Muscle of leg (tissue), 11 donors: Measurements from ENCODE around the gene CEBPA. TPM values are rescaled to one million over a fixed set of nuclear protein-coding genes. Genes with fewer than 3 reads are reported as not detected.

ENCODE experiments used
- DNase-seq: peaks from one replicate; pipeline ENCODE4 v3.0.0; 2013
- H3K27ac ChIP-seq: one replicate; pipeline ENCODE4 v1.5.1; 2013; ENCODE audit warnings: mild to moderate bottlenecking, low read length, control low read depth
- H3K27me3 ChIP-seq: one replicate; pipeline ENCODE4 v1.6.1; 2013; ENCODE audit warnings: low read length; ENCODE audit not compliant: control insufficient read depth, insufficient read depth
- H3K36me3 ChIP-seq: one replicate; pipeline ENCODE4 v1.6.1; 2013; ENCODE audit warnings: low read length; ENCODE audit not compliant: control insufficient read depth, insufficient read depth
- H3K4me1 ChIP-seq: one replicate; pipeline ENCODE4 v1.6.1; 2013; ENCODE audit warnings: low read length; ENCODE audit not compliant: control insufficient read depth, insufficient read depth
- H3K4me3 ChIP-seq: one replicate; pipeline ENCODE4 v1.5.1; 2013; ENCODE audit warnings: low read length, control low read depth
- H3K9me3 ChIP-seq: replicated peaks from 2 replicates; pipeline ENCODE4 v1.6.1; 2013; ENCODE audit warnings: low read depth, low read length; ENCODE audit not compliant: control insufficient read depth
- WGBS: methylation state at CpG from one replicate; pipeline ENCODE4 v1.1.5; 2013; ENCODE audit warnings: missing lambda C conversion rate; ENCODE audit not compliant: insufficient coverage; 5-methylcytosine and 5-hydroxymethylcytosine counted together
- polyA plus RNA-seq, 8 donors: library from polyadenylated mRNA; unstranded; fragments of 120-200 nt; gene quantifications; one replicate each; pipeline versions ENCODE4 v1.2.1 to v1.2.3, GENCODE V29; 2013; ENCODE audit warnings: inconsistent platforms in 1 of 8, low replicate concordance in 1 of 8; ENCODE audit not compliant: insufficient read length in 8 of 8, insufficient read depth in 1 of 8
- total RNA-seq: library from RNA; stranded (reverse); fragments of 120-200 nt; gene quantifications from one replicate; pipeline ENCODE4 v1.2.4, GENCODE V29; 2013

The CEBPA gene
- total and polyA plus RNA-seq, 9 donors: 3.9 to 11.3 (median 5.4) TPM

DNA sequence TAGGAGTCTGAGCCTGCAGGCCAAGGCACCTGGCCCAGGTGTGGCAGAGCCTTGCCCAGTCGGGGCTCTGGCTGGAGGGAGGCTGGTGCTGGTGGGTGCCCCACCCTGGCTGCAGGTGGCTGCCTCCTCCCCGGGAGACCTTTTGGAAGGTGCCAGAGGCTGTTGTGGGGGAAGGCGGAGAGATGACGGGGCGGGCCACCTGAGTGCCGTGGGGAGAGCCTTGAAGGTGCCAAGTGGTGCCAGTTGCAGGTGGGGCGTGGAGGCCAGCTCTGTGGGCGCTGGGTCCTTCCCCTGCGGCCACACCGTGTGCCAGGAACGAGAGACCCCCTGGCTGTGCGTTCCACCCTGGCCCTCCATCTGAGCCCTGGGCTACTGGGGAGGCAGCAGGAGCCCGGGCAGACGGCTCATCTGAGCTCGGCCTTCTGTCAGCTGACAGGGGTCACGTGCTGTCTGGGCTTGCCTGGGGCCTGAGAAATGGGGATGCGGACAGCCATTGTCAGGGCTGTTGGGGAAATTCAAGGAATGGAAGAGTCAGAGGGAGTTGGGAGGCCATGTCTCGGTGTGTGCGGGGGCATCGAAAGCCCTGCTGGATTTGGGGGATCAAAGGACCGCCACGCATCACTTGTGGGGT, 20.9 kb downstream of the CEBPA start:
- no peaks in the 10 kb centered on the region for H3K27me3 ChIP-seq
- H3K4me3 ChIP-seq: no peak overlapping the region
- DNase-seq: no peak
- H3K9me3 ChIP-seq: no peaks in the 10 kb centered on the region
- H3K4me1 ChIP-seq: peaks cover 26% of the 10 kb centered on the region
- 89% methylated on average over 22 of the region's 22 CpGs for WGBS
- H3K36me3 ChIP-seq: no peaks in the 10 kb centered on the region
- no peak overlapping the region for H3K27ac ChIP-seq

DNA sequence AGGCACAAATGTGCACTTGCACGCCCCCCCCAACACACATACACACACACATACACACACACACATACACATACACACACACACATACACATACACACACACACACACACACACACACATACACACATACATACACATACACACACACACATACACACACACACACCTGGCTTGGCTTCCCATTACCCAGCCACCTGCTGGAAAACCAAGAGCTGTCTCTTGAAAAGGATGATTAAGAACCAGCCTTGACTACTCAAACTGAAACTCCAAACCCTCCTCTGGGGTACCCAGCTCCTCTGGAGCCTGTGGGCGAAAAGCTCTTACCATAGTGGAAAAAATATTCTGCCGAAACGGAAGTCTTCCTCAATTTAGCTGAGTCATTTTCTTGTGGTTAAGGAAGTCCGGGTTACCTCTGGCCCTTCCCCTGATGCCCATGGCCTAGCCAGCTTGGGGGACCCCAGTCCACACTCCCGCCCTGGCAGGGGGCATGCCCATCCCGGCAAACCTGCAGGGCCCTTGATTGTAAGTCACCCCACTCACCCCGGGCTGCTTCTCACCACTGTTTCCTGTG, 21.9 kb downstream of the CEBPA start:
- H3K27me3 ChIP-seq: no peaks in the 10 kb centered on the region
- H3K9me3 ChIP-seq: no peaks in the 10 kb centered on the region
- H3K36me3 ChIP-seq: no peaks in the 10 kb centered on the region
- peak; percentile 72 for DNase-seq
- H3K4me3 ChIP-seq: no peak overlapping the region
- H3K4me1 ChIP-seq: peaks cover 26% of the 10 kb centered on the region
- 67% methylated on average over 5 of the region's 8 CpGs for WGBS
- H3K27ac ChIP-seq: no peak overlapping the region

DNA sequence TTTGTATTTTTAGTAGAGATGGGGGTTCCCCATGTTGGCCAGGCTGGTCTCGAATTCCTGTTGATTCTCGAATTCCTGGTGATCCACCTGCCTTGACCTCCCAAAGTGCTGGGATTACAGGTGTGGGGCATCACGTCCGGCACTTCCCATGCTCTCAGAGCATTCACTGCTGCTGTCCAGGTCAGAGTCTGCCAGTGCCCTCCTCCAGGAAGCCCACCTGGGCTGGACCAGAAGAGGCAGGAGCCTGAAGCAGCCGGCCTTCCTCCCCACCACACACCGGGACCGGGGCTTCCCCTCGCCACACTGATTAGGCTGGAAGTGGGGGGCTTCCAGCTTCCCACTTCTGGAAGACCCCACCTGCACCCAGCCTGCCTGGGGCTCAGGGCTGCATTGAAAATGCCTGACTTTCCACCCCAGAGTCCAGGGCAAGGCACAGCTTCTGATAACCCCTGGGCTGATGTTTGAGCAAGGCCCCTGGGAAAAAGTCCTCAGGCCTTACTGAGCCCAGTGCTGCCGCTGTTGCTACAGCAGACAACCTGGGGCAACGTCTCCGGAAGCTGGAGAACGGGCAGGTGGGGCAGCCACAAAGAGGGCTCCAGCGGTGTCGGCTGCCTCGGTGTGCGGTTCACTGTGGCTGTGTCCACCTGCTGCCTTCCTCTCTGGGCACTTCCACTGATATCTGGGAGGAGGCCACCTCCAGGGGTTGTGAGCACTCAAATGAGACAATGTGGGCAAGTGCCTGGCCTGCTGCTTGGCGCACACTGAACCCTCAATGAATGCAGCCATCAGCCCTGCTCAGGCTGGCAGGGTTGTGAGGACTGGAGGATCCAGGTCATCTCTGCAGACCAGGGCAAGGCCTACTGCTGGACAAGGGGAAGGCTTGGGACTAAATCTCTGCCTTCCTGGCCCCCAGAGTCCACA, 22.6 kb downstream of the CEBPA start:
- no peaks in the 10 kb centered on the region for H3K27me3 ChIP-seq
- 81% methylated on average over 16 of the region's 17 CpGs for WGBS
- peaks cover 27% of the 10 kb centered on the region for H3K4me1 ChIP-seq
- H3K4me3 ChIP-seq: no peak overlapping the region
- H3K36me3 ChIP-seq: no peaks in the 10 kb centered on the region
- H3K27ac ChIP-seq: no peak overlapping the region
- no peak for DNase-seq
- no peaks in the 10 kb centered on the region for H3K9me3 ChIP-seq

DNA sequence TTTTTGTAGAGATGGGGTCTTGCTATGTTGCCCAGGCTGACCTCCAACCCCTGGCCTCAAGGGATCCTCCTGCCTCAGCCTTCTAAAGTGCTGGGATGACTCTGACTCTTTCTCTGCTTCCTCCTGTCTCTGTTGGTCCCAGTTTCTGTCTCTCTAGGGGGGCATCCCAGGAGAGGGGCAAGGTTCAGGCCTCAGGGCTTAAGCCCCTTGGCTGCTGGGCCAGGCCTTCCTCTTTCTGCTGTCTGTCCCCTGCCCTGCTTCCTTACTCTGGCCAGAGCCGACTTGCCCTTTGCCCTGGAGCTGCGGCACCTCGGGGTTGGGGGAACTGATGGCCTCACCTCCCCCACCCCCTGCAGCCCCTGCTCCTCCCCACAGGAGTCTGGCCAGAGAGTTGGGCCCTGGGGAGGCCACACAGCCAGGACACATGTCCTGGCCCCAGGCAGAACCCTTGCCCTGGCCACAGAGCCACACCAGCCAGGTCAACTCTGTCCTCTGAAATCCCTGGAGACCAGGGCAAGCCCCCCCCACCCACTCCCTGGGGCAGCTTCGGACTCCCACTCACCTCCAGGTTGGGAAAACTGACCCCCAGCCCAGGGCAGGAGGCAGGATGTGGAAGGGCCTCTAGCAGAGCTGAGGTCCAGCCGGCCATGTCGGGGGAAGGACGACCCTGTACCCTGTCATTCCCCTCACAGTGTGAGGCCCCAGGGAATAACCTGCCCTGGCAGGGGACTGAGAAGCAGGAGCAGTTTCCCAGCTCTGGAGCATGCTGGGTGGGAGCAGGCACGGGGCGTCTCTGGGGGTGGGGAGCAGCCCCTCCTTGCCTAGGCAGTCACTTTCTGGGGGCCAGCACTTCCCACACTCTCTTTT, 23.7 kb downstream of the CEBPA start:
- Histone ChIP-seq H3K9me3 (no peaks in the 10 kb centered on the region), H3K27me3 (no peaks in the 10 kb centered on the region), H3K4me3 (no peak overlapping the region), H3K4me1 (peaks cover 38% of the 10 kb centered on the region), H3K36me3 (no peaks in the 10 kb centered on the region), H3K27ac (no peak overlapping the region)
- DNase-seq: no peak
- WGBS: 53% methylated on average over 4 of the region's 9 CpGs

DNA sequence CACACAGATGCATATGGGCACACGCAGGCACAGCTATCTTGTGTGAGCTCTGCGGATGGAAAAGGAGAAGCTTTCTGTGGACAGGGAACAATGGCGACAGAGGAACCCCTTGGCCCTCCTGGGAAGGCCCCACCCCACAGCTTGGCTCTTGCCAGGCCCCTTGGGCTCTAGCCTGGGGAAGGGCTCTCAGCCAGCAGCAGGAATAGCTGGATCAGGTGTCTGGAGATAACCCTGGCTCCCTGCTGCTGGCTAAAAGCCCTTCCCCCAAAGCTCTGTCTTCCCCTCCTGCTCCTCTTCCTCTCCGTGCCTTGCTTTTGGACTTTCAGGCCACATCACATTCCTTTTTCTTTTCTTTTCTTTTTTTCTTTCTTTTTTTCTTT, 24.3 kb downstream of the CEBPA start:
- Histone ChIP-seq H3K27ac (no peak overlapping the region), H3K27me3 (no peaks in the 10 kb centered on the region), H3K4me3 (no peak overlapping the region), H3K9me3 (no peaks in the 10 kb centered on the region), H3K4me1 (peaks cover 44% of the 10 kb centered on the region), H3K36me3 (no peaks in the 10 kb centered on the region)
- DNase-seq: no peak
- WGBS: 69% methylated on average over 3 of the region's 4 CpGs

DNA sequence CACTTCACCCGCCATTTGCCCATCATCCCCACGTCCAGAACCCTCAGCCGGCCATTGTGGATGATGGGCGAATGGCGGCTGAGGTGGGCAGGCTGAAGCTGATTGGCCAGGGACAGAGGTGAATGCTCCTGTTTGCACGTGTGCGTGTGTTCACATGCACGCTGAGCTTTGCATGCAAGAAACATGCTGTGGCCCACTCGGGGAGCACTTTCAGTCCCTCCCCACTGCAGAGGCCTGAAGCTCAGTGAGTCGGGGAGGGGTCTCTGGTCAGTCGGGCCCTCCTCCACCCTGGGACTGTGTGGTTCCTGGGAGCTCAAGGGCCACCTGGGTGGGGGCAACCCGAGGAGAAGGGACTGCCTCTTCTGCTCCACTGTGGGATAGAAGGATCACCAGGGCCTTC, 24.9 kb downstream of the CEBPA start:
- no peak overlapping the region for H3K27ac ChIP-seq
- 93% methylated on average over 9 of the region's 12 CpGs for whole genome bisulfite sequencing
- H3K27me3 ChIP-seq: no peaks in the 10 kb centered on the region
- no peak overlapping the region for H3K4me3 ChIP-seq
- DNase-seq: no peak
- peaks cover 44% of the 10 kb centered on the region for H3K4me1 ChIP-seq
- no peaks in the 10 kb centered on the region for H3K9me3 ChIP-seq
- H3K36me3 ChIP-seq: no peaks in the 10 kb centered on the region

DNA sequence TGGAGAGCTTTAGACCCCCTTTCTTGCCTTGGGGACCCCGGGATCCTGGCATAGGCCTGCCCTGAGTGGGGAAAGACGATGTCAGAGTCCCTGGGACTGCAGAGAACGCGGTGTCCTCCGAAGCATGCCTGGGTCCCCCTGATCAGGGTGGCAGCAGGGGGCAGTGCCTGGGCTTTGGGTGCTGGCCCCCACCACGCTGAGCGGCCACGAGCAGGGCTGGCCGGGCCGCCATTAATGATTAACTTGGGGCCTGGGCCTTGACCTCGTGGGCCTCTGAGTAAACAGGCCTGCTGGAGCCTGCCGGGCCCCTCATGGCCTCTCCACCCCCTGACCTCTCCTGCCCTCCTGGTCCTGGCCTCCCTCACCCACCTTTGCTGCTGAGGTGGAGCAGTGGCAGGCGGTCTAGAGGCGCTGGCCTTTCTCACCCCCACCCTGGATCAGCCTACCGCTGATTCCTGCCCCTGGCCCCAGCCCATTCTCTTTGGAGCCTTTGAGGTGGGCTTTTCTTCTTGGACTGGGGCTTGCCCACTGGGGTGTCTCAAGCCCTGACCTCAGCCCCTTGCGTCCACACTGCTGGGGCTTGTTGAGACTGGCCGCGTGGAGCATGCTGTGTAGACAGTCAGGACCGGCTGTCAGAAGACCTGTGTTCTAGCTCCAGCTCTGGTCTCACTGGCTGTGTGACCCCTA, 26.3 kb downstream of the CEBPA start:
- H3K27me3 ChIP-seq: no peaks in the 10 kb centered on the region
- H3K9me3 ChIP-seq: no peaks in the 10 kb centered on the region
- DNase-seq: no peak
- no peak overlapping the region for H3K4me3 ChIP-seq
- no peaks in the 10 kb centered on the region for H3K36me3 ChIP-seq
- no peak overlapping the region for H3K27ac ChIP-seq
- 89% methylated on average over 17 of the region's 19 CpGs for WGBS
- H3K4me1 ChIP-seq: peaks cover 38% of the 10 kb centered on the region

DNA sequence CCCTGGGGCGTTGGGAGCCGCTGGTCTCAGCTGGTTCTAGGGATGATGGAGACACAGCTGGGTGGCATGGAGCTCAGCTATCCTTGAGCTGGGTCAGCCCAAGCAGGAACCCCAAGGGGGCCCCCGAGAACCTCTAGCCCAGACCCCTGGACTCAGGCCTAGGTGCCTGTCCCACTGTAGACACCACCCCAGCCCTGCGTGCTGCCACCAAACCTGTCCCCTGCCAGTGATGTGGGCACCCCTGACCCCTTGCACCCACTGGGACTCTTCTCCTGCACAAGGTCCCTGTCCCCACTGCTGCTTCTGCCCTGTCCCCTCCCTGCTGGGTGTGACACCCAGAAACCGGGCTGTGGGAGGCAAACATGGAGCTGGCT, 26.8 kb downstream of the CEBPA start:
- Histone ChIP-seq H3K27ac (no peak overlapping the region), H3K27me3 (no peaks in the 10 kb centered on the region), H3K4me1 (peaks cover 38% of the 10 kb centered on the region), H3K36me3 (no peaks in the 10 kb centered on the region), H3K9me3 (no peaks in the 10 kb centered on the region), H3K4me3 (no peak overlapping the region)
- WGBS: 92% methylated on average over 4 of the region's 5 CpGs
- no peak for DNase-seq

DNA sequence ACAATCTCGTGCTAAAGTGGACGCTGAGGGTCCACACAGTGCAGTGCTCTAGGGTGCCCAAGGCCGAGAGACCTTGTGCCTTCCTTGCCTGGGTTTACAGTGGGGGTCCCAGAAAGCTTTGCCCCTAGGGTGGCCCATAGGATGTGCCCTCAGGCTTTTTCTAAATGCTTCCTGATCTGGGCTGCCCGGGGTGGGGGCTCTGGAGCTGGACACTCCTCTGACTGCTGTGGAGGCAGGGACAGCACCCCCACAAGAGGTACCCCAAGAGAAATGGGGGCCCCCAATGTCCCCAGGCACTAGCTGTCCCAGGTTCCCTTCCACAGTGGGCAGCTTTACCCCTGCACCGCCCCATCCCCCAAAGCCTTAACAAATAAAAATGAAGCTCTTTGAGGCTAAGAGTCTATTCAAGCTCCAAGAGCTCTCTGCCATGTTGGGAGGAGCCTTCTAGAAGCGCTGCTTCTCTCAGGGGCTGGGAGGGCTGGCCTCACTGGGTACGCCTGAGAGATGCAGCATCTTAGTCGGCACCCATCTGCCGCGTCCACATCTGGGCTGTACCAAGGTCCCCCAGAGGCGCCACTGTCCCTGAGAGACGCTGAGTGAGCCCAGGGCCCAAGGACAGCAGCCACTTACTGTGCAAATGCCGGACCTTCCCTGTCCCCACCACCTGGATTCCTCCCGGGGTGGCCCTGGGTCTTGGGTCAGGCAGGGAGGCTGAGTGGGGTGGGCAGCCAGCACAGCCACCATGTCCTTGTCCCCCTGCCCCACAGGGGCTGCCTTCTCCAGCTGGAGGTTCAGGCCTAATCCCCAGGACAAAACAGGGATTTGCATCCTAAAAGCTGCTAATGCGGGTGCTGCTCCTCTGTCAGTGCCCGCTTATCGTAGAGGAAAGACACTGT, 27.4 kb downstream of the CEBPA start:
- Histone ChIP-seq H3K27me3 (no peaks in the 10 kb centered on the region), H3K9me3 (no peaks in the 10 kb centered on the region), H3K27ac (peak overlapping the region; percentile 13), H3K36me3 (no peaks in the 10 kb centered on the region), H3K4me3 (no peak overlapping the region), H3K4me1 (peaks cover 36% of the 10 kb centered on the region)
- WGBS: 81% methylated on average over 14 of the region's 17 CpGs
- no peak for DNase-seq
